K562 (cell line): ENCODE data around the gene PXN. TPM values are rescaled to one million over a fixed set of nuclear protein-coding genes. Genes with fewer than 3 reads are reported as not detected.
A peak's percentile ranks its signal among the peaks of the same experiment; 100 is the strongest.

Experiments
- CHD2 ChIP-seq: IDR thresholded peaks from 2 replicates; pipeline ENCODE4 v1.6.1; 2011; ENCODE audit warnings: low read depth, low read length
- ESRRA ChIP-seq: fragments of 450-650 bp; IDR thresholded peaks from 2 replicates; pipeline ENCODE4 v1.6.1; 2014; ENCODE audit warnings: low read depth, mild to moderate bottlenecking, moderate library complexity, borderline replicate concordance
- ETS2 ChIP-seq: IDR thresholded peaks from 2 replicates; pipeline ENCODE4 v1.6.1; 2016; ENCODE audit warnings: borderline replicate concordance, missing genetic modification characterization, mild to moderate bottlenecking, moderate library complexity, missing compliant biosample characterization; ENCODE audit not compliant: poor library complexity, severe bottlenecking
- HCFC1 ChIP-seq: IDR thresholded peaks from 2 replicates; pipeline ENCODE4 v1.6.1; 2012; ENCODE audit warnings: low read depth, low read length, improper control_type of control experiment
- KDM5B ChIP-seq: fragments of 200-600 bp; sonication (generic); IDR thresholded peaks from 2 replicates; pipeline ENCODE4 v1.6.1; 2012; ENCODE audit warnings: low read depth, mild to moderate bottlenecking, moderate library complexity, low read length, control low read depth, inconsistent platforms; ENCODE audit not compliant: insufficient replicate concordance
- MEIS2 ChIP-seq: fragments of 450-650 bp; IDR thresholded peaks from 2 replicates; pipeline ENCODE4 v1.6.1; 2014; ENCODE audit warnings: mild to moderate bottlenecking; ENCODE audit not compliant: partially characterized antibody
- NUFIP1 ChIP-seq: fragments of 450-650 bp; IDR thresholded peaks from 2 replicates; pipeline ENCODE4 v1.6.1; 2018; ENCODE audit not compliant: partially characterized antibody
- RAD21 ChIP-seq, 2 experiments: fragments of 250-450 bp in 1 of 2; fragments of 450-650 bp in 1 of 2; sonication (Bioruptor Pico) in 1 of 2; formaldehyde crosslinking in 1 of 2; IDR thresholded peaks in 1 of 2; conservative IDR thresholded peaks in 1 of 2; 2 replicates each; pipeline versions ENCODE4 v1.4.0 to v1.8.0; 2020 to 2022; ENCODE audit warnings: mild to moderate bottlenecking in 2 of 2, moderate library complexity in 1 of 2
- RFX5 ChIP-seq: IDR thresholded peaks from 2 replicates; pipeline ENCODE4 v1.6.1; 2011; ENCODE audit warnings: low read depth, mild to moderate bottlenecking, improper control_type of control experiment, low read length
- RFX7 ChIP-seq: fragments of 250-450 bp; sonication (Bioruptor Pico); IDR thresholded peaks from 2 replicates; pipeline ENCODE4 v1.5.1; 2021; ENCODE audit warnings: mild to moderate bottlenecking
- TAL1 ChIP-seq: fragments of 450-650 bp; IDR thresholded peaks from 2 replicates; pipeline ENCODE4 v1.6.1; 2016; ENCODE audit warnings: mild to moderate bottlenecking
- ZNF76 ChIP-seq: fragments of 250-450 bp; sonication (Bioruptor Pico); IDR thresholded peaks from 2 replicates; pipeline ENCODE4 v1.4.0; 2020; ENCODE audit warnings: mild to moderate bottlenecking, moderate library complexity, borderline replicate concordance
- polyA plus RNA-seq, 8 experiments: library from polyadenylated mRNA; depleted of rRNA in 4 of 8; stranded (reverse) in 5 of 8; unstranded in 3 of 8; fragments of >200 nt; fragmentation: Nextera tagmentation in 2 of 8; fragmentation: Illumina TruSeq in 1 of 8; extraction: Ambion mirVana in 2 of 8; extraction: Trizol in 1 of 8; gene quantifications; 2 replicates each; pipeline versions ENCODE4 v1.2.1 to v1.2.3, GENCODE V29; 2011 to 2014; ENCODE audit warnings: inconsistent platforms in 1 of 8, missing spikeins in 1 of 8
- total RNA-seq, 7 experiments: library from RNA; depleted of rRNA in 6 of 7; stranded (reverse); fragments of >200 nt in 6 of 7; fragmentation: Illumina TruSeq in 2 of 7; extraction: Trizol in 2 of 7; gene quantifications; 2 replicates each; pipeline versions ENCODE4 v1.2.1 to v1.2.3, GENCODE V29; 2011 to 2021; ENCODE audit warnings: low replicate concordance in 1 of 7
- TF ChIP-seq, protein P1 (sequence below): fragments of 450-650 bp; formaldehyde crosslinking; IDR thresholded peaks from 2 replicates; pipeline ENCODE4 v1.4.0; 2022; ENCODE audit warnings: missing genetic modification characterization
- TF ChIP-seq, protein P2 (sequence below): sonication (generic); formaldehyde crosslinking; IDR thresholded peaks from 2 replicates; pipeline ENCODE4 v1.5.0; 2020; ENCODE audit warnings: missing genetic modification reagents
- TF ChIP-seq, protein P3 (sequence below): fragments of 450-650 bp; IDR thresholded peaks from 2 replicates; pipeline ENCODE4 v1.6.1; 2017; ENCODE audit warnings: antibody characterized with exemption, mild to moderate bottlenecking
- TF ChIP-seq, protein P4 (sequence below): fragments of 250-450 bp; sonication (Bioruptor Pico); IDR thresholded peaks from 2 replicates; pipeline ENCODE4 v1.5.0; 2021

Gene PXN
- total and polyA plus RNA-seq, 9 of the 15 experiments (the other 6 are each of a cell fraction or from before 2014, with no cell fraction given), result 4.0 to 74.1 (median 18.6) TPM

DNA sequence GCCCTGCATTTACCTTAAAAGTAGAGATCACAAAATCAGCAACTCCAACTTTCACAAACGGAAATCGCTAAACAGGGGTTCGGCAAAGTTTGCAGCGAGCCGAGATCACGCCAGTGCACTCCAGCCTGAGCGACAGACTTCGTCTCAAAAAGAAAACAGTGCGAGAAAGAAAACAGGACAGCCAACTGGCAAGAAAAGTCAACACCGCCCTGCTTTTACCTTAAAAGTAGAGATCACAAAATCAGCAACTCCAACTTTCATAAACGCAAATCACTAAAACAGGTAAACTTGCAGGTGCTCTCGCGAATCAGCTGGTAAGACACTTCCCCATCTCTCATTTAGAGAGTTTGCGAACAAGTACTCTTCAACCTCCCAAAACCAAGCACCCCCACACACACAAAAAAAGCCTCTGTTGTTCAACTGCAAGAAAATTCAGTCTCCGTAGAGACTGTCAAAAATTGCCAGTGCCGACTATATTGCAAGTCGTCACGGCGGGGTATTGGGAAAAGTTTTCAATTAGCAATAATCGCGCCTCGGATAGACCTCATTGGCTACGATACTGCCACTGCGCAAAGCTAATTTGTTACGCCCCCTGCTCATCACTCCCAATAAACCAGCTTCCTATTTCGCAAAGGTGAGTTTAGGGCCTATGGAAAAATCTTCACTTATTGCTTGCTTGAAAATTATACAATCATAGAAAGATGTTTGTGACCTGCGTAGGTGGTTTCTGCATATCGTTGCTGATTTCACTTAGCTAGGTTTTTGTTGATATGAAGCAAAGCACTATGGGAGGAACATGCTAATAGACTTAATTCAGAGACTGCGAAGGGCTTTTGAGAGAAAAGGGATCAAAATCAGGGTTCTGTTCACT is 27.4 kb upstream of the PXN start, which contains the start of gene RNU4-1 (continued):
- TF ChIP-seq RAD21 (CRISPR knock-in tag; conservative IDR thresholded peaks at IDR 0.05 in 1 of 2, IDR thresholded peaks at IDR 0.05 in 1 of 2) (no peak), HCFC1 (peak; percentile 62), NUFIP1 (peak; percentile 99), MEIS2 (peak; percentile 25), RFX7 (CRISPR knock-in tag) (peak; percentile 72; the same call in 1 of the 2 replicates), RFX5 (peak; percentile 71; the same call in 1 of the 2 replicates), CHD2 (peak; percentile 74), ESRRA (no peak), TAL1 (no peak), ZNF76 (CRISPR knock-in tag) (no peak), KDM5B (peak; percentile 100), ETS2 (no peak)
- TF ChIP-seq, protein P1, sequence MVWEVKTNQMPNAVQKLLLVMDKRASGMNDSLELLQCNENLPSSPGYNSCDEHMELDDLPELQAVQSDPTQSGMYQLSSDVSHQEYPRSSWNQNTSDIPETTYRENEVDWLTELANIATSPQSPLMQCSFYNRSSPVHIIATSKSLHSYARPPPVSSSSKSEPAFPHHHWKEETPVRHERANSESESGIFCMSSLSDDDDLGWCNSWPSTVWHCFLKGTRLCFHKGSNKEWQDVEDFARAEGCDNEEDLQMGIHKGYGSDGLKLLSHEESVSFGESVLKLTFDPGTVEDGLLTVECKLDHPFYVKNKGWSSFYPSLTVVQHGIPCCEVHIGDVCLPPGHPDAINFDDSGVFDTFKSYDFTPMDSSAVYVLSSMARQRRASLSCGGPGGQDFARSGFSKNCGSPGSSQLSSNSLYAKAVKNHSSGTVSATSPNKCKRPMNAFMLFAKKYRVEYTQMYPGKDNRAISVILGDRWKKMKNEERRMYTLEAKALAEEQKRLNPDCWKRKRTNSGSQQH (CRISPR knock-in tag), result peak; percentile 97
- TF ChIP-seq, protein P2, sequence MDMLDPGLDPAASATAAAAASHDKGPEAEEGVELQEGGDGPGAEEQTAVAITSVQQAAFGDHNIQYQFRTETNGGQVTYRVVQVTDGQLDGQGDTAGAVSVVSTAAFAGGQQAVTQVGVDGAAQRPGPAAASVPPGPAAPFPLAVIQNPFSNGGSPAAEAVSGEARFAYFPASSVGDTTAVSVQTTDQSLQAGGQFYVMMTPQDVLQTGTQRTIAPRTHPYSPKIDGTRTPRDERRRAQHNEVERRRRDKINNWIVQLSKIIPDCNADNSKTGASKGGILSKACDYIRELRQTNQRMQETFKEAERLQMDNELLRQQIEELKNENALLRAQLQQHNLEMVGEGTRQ (CRISPR knock-in tag), result no peak
- TF ChIP-seq, protein P3, sequence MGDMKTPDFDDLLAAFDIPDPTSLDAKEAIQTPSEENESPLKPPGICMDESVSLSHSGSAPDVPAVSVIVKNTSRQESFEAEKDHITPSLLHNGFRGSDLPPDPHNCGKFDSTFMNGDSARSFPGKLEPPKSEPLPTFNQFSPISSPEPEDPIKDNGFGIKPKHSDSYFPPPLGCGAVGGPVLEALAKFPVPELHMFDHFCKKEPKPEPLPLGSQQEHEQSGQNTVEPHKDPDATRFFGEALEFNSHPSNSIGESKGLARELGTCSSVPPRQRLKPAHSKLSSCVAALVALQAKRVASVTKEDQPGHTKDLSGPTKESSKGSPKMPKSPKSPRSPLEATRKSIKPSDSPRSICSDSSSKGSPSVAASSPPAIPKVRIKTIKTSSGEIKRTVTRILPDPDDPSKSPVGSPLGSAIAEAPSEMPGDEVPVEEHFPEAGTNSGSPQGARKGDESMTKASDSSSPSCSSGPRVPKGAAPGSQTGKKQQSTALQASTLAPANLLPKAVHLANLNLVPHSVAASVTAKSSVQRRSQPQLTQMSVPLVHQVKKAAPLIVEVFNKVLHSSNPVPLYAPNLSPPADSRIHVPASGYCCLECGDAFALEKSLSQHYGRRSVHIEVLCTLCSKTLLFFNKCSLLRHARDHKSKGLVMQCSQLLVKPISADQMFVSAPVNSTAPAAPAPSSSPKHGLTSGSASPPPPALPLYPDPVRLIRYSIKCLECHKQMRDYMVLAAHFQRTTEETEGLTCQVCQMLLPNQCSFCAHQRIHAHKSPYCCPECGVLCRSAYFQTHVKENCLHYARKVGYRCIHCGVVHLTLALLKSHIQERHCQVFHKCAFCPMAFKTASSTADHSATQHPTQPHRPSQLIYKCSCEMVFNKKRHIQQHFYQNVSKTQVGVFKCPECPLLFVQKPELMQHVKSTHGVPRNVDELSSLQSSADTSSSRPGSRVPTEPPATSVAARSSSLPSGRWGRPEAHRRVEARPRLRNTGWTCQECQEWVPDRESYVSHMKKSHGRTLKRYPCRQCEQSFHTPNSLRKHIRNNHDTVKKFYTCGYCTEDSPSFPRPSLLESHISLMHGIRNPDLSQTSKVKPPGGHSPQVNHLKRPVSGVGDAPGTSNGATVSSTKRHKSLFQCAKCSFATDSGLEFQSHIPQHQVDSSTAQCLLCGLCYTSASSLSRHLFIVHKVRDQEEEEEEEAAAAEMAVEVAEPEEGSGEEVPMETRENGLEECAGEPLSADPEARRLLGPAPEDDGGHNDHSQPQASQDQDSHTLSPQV, result peak; percentile 64; the same call in 1 of the 2 replicates
- TF ChIP-seq, protein P4, sequence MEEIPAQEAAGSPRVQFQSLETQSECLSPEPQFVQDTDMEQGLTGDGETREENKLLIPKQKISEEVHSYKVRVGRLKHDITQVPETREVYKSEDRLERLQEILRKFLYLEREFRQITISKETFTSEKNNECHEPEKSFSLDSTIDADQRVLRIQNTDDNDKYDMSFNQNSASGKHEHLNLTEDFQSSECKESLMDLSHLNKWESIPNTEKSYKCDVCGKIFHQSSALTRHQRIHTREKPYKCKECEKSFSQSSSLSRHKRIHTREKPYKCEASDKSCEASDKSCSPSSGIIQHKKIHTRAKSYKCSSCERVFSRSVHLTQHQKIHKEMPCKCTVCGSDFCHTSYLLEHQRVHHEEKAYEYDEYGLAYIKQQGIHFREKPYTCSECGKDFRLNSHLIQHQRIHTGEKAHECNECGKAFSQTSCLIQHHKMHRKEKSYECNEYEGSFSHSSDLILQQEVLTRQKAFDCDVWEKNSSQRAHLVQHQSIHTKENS (CRISPR knock-in tag), result no peak
